MM.1S (cell line): Measurements from ENCODE around the gene ACAA2.

Source experiments
- DNase-seq: peaks from one replicate; pipeline ENCODE4 v3.0.0-alpha.2; 2015
- H2AFZ ChIP-seq: fragments of 300-600 bp; sonication (generic); 2 replicates; pipeline ENCODE4 v1.6.0; 2016; ENCODE audit warnings: antibody characterized with exemption, low read length
- H3F3A ChIP-seq: fragments of 300-600 bp; sonication (generic); 2 replicates; pipeline ENCODE4 v1.6.1; 2016; ENCODE audit warnings: mild to moderate bottlenecking, antibody characterized with exemption, low read length, moderate library complexity, mixed read lengths; ENCODE audit not compliant: insufficient read depth
- H3K27ac ChIP-seq: fragments of 300-600 bp; sonication (generic); 2 replicates; pipeline ENCODE4 v1.5.1; 2016; ENCODE audit warnings: mild to moderate bottlenecking, low read length
- H3K27me3 ChIP-seq: fragments of 300-600 bp; sonication (generic); replicated peaks from 2 replicates; pipeline ENCODE4 v1.6.0; 2016; ENCODE audit warnings: low read length; ENCODE audit not compliant: insufficient read depth
- H3K36me3 ChIP-seq: fragments of 300-600 bp; sonication (generic); replicated peaks from 2 replicates; pipeline ENCODE4 v1.6.1; 2016; ENCODE audit warnings: mild to moderate bottlenecking, low read length, mixed read lengths; ENCODE audit not compliant: insufficient read depth
- H3K4me1 ChIP-seq: fragments of 300-600 bp; sonication (generic); 2 replicates; pipeline ENCODE4 v1.6.1; 2016; ENCODE audit warnings: low read length, mixed read lengths
- H3K4me2 ChIP-seq: fragments of 300-600 bp; sonication (generic); 2 replicates; pipeline ENCODE4 v1.6.0; 2016; ENCODE audit warnings: low read depth, low read length
- H3K4me3 ChIP-seq: fragments of 300-600 bp; sonication (generic); 2 replicates; pipeline ENCODE4 v1.5.1; 2016; ENCODE audit warnings: low read length, mixed read lengths
- H3K79me2 ChIP-seq: fragments of 300-600 bp; sonication (generic); 2 replicates; pipeline ENCODE4 v1.6.1; 2016; ENCODE audit warnings: mixed run types, low read length, mixed read lengths
- H3K9ac ChIP-seq: fragments of 300-600 bp; sonication (generic); 2 replicates; pipeline ENCODE4 v1.6.1; 2016; ENCODE audit warnings: low read length, mixed read lengths
- H3K9me2 ChIP-seq: fragments of 300-600 bp; sonication (generic); replicated peaks from 2 replicates; pipeline ENCODE4 v1.6.1; 2016; ENCODE audit warnings: mild to moderate bottlenecking, low read length, mixed read lengths; ENCODE audit not compliant: insufficient read depth
- H3K9me3 ChIP-seq: fragments of 300-600 bp; sonication (generic); replicated peaks from 2 replicates; pipeline ENCODE4 v1.6.1; 2016; ENCODE audit warnings: mild to moderate bottlenecking, low read length, mixed read lengths; ENCODE audit not compliant: insufficient read depth
- H4K20me1 ChIP-seq: fragments of 300-600 bp; sonication (generic); 2 replicates; pipeline ENCODE4 v1.6.1; 2016; ENCODE audit warnings: mild to moderate bottlenecking, low read length, moderate library complexity, mixed read lengths; ENCODE audit not compliant: insufficient read depth
- EZH2 ChIP-seq: fragments of 300-600 bp; sonication (generic); optimal IDR thresholded peaks from 2 replicates; pipeline ENCODE3; 2017; ENCODE audit warnings: low read depth, mild to moderate bottlenecking, antibody characterized with exemption, low read length, mixed read lengths
- EZH2phosphoT487 ChIP-seq: fragments of 300-600 bp; sonication (generic); IDR thresholded peaks from 2 replicates; pipeline ENCODE4 v1.6.1; 2018; ENCODE audit warnings: antibody characterized with exemption, low read length
- TF ChIP-seq, protein P1 (sequence below): fragments of 300-600 bp; sonication (generic); IDR thresholded peaks from 2 replicates; pipeline ENCODE4 v1.5.1; 2016; ENCODE audit warnings: antibody characterized with exemption, low read length, mixed read lengths

Gene ACAA2

DNA sequence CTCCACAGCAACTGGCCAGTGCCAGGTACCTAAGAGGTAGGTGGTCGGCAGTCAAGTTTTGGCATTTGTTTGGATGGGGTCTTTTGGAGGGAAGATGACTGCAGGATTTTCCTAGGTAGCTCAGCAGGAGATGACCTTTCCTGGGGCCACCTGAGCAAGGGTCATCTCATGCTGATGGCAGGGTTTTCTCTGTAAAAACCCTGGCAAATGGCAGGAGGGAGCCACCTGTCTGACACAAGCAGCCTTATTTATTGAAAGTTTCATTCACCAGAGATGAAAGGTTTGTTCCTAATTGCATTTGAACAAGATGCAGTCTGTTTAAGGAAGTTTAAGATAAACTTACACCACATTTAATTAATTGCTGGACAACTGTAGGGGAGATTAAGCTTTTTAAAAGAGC lies 31.6 kb upstream of the ACAA2 start:
- Histone ChIP-seq H3K4me3 (no peak overlapping the region), H3K4me2 (no peak overlapping the region), H3F3A (no peaks in the 10 kb centered on the region), H4K20me1 (no peaks in the 10 kb centered on the region), H3K9me3 (no peaks in the 10 kb centered on the region), H3K27ac (peak overlapping the region; percentile 19; the same call in 1 of the 2 replicates), H3K79me2 (no peaks in the 10 kb centered on the region), H3K27me3 (no peaks in the 10 kb centered on the region), H3K4me1 (peaks cover 26% of the 10 kb centered on the region), H3K9ac (no peak overlapping the region), H3K9me2 (no peaks in the 10 kb centered on the region), H2AFZ (no peak overlapping the region), H3K36me3 (0 out of 2 replicates have a peak, but pooled peaks cover under 1% of the 10 kb centered on the region)
- no peak for DNase-seq
- TF ChIP-seq EZH2phosphoT487 (no peak), EZH2 (no peak)
- TF ChIP-seq, protein P1, sequence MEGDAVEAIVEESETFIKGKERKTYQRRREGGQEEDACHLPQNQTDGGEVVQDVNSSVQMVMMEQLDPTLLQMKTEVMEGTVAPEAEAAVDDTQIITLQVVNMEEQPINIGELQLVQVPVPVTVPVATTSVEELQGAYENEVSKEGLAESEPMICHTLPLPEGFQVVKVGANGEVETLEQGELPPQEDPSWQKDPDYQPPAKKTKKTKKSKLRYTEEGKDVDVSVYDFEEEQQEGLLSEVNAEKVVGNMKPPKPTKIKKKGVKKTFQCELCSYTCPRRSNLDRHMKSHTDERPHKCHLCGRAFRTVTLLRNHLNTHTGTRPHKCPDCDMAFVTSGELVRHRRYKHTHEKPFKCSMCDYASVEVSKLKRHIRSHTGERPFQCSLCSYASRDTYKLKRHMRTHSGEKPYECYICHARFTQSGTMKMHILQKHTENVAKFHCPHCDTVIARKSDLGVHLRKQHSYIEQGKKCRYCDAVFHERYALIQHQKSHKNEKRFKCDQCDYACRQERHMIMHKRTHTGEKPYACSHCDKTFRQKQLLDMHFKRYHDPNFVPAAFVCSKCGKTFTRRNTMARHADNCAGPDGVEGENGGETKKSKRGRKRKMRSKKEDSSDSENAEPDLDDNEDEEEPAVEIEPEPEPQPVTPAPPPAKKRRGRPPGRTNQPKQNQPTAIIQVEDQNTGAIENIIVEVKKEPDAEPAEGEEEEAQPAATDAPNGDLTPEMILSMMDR = no peak

DNA sequence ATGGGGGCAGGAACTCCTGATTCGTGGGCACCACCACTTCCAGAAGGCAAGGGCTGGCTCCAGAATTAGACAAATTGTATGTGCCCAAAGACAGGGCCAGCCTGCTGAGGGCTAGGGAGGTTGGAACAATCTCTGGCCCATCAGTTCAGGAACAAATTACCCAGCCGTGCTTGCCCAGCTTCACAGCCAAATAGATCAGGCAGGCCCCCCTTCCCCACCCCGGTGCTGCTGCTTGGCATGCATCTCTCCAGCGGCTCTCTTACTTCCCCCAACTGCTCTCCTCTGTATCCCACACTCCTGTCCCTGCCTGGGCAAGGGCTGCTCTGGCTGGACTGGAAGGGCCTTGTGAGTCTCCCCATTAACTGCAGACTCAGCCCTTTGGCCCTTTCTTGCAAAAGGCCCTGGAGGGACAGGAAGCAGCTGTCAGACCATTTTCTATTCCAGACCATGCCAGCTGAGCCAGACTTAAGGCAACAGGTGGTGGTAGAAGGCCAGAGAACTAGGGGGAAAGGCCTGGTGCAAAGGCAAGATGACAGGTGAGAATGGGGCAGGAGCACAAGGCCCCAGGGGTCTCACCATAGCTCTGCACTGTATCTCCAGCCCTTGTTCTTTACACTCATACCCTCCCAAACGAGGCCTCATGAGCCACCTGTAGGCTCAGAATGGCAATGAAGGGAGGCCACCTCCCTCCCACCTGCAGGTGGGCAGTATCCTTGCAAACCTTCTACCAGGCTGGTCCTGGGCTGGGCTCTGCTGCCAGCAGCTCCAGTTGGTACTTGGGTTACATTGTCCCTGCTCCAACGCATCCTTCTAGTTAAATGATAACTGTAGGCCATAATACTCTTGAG lies 30.7 kb upstream of the ACAA2 start:
- Histone ChIP-seq H3K9me3 (no peaks in the 10 kb centered on the region), H3F3A (no peaks in the 10 kb centered on the region), H3K4me2 (peak overlapping the region; percentile 26; the same call in 1 of the 2 replicates), H3K27ac (peak overlapping the region; percentile 19; the same call in 1 of the 2 replicates), H3K36me3 (0 out of 2 replicates have a peak, but pooled peaks cover 3% of the 10 kb centered on the region), H3K79me2 (no peaks in the 10 kb centered on the region), H3K9ac (no peak overlapping the region), H2AFZ (no peak overlapping the region), H3K27me3 (no peaks in the 10 kb centered on the region), H3K9me2 (no peaks in the 10 kb centered on the region), H3K4me3 (no peak overlapping the region), H3K4me1 (peaks cover 26% of the 10 kb centered on the region), H4K20me1 (no peaks in the 10 kb centered on the region)
- peak; percentile 66 for DNase-seq
- TF ChIP-seq, protein P1 = peak; percentile 27; the same call in 1 of the 2 replicates
- TF ChIP-seq EZH2 = no peak

DNA sequence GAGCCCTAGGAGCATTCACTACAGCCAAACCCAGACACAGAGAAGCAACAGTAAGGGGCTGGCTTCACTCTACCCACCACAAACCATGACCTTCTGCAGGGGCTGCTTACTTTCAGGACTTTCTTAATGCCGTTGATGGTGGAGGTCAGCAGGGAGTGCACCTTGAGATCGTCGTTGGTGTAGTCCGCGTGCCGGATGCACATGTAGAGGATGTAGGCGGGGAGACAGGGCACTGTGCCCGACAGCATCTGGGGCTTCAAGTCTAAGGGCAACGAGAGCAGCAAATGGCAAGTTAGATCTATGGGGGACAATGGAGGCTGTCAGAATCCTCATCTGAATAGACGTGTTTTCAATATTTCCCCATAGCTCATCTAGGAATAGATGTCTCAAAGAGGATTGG lies 29.8 kb upstream of the ACAA2 start:
- TF ChIP-seq EZH2 (no peak), EZH2phosphoT487 (no peak)
- TF ChIP-seq, protein P1 = no peak
- Histone ChIP-seq H3K79me2 (no peaks in the 10 kb centered on the region), H3K4me2 (peak overlapping the region; percentile 26; the same call in 1 of the 2 replicates), H3K4me3 (no peak overlapping the region), H3F3A (no peaks in the 10 kb centered on the region), H3K4me1 (peaks cover 26% of the 10 kb centered on the region), H3K9me3 (no peaks in the 10 kb centered on the region), H3K27me3 (no peaks in the 10 kb centered on the region), H2AFZ (no peak overlapping the region), H3K9ac (no peak overlapping the region), H4K20me1 (no peaks in the 10 kb centered on the region), H3K27ac (no peak overlapping the region), H3K9me2 (no peaks in the 10 kb centered on the region), H3K36me3 (0 out of 2 replicates have a peak, but pooled peaks cover 3% of the 10 kb centered on the region)
- no peak for DNase-seq
